Thyroid gland (tissue), 4 donors: ENCODE measurements around the gene CDHR5. TPM values are rescaled to one million over a fixed set of nuclear protein-coding genes. Genes with fewer than 3 reads are reported as not detected.

ENCODE experiments used
- DNase-seq, 2 donors: peaks; one replicate each; pipeline ENCODE4 v3.0.0-alpha.2; 2019
- H3K27ac ChIP-seq, 3 donors: fragments of 200-600 bp; sonication (generic); 1 replicate in 2 of 3; 2 replicates in 1 of 3; pipeline ENCODE4 v1.5.1; 2016 to 2019; ENCODE audit warnings: mild to moderate bottlenecking in 1 of 3, moderate library complexity in 1 of 3
- H3K27me3 ChIP-seq: fragments of 200-600 bp; sonication (generic); one replicate; pipeline ENCODE4 v1.5.1; 2019
- H3K36me3 ChIP-seq, 2 donors: fragments of 200-600 bp; sonication (generic); one replicate each; pipeline ENCODE4 v1.5.1; 2016 to 2019
- H3K4me1 ChIP-seq, 2 donors: fragments of 200-600 bp; sonication (generic); one replicate each; pipeline ENCODE4 v1.5.1; 2017 to 2019
- H3K4me3 ChIP-seq, 3 donors: fragments of 200-600 bp; sonication (generic); replicated peaks in 1 of 3; 1 replicate in 2 of 3; 2 replicates in 1 of 3; pipeline ENCODE4 v1.5.1; 2016; ENCODE audit warnings: mild to moderate bottlenecking in 1 of 3
- H3K9me3 ChIP-seq: fragments of 200-600 bp; sonication (generic); one replicate; pipeline ENCODE4 v1.5.1; 2017
- CTCF ChIP-seq, 6 experiments: fragments of 200-600 bp in 3 of 6; fragments of 450-650 bp in 3 of 6; sonication (generic) in 3 of 6; IDR thresholded peaks; one replicate each; pipeline ENCODE4 v1.5.1; 2016 to 2019; ENCODE audit warnings: antibody characterized with exemption in 6 of 6, mild to moderate bottlenecking in 2 of 6, inconsistent platforms in 1 of 6, moderate library complexity in 1 of 6
- POLR2A ChIP-seq, 2 donors: fragments of 450-650 bp; IDR thresholded peaks; one replicate each; pipeline ENCODE4 v1.6.1; 2017; ENCODE audit warnings: antibody characterized with exemption in 2 of 2, mild to moderate bottlenecking in 2 of 2, moderate library complexity in 1 of 2
- WGBS, 2 donors: methylation state at CpG; one replicate each; pipeline ENCODE4 v1.1.5; 2017; 5-methylcytosine and 5-hydroxymethylcytosine counted together
- intact Hi-C: fragments of 100-400 bp; cut with DNase I; formaldehyde crosslinking; loops from one replicate; pipeline ENCODE4 v1.15.1; 2023
- total RNA-seq, 4 donors: library from RNA; depleted of rRNA; stranded (reverse); fragments of >200 nt; gene quantifications; one replicate each; pipeline ENCODE4 v1.2.3, GENCODE V29; 2016

Gene CDHR5
- total RNA-seq, 4 donors from 2014 or later, result not detected

- WGBS, 2 donors, result 0 to 9% methylated on average over 2 to 7 of the region's 80 CpGs
- intact Hi-C loops, result no loop called here
- Histone ChIP-seq H3K4me3 (no peak overlapping the region), H3K9me3 (no peaks in the 10 kb centered on the region), H3K27ac (no peak overlapping the region), H3K4me1 (peaks cover 0 to 44% of the 10 kb centered on the region in 2 donors), H3K27me3 (no peaks in the 10 kb centered on the region), H3K36me3 (peaks cover 7 to 8% of the 10 kb centered on the region in 2 donors)
- TF ChIP-seq POLR2A (IDR thresholded peaks at IDR 0.05) (no peak), CTCF (IDR thresholded peaks at IDR 0.05) (no peak)
- DNase-seq, result peak in 1 of 2 donors; percentile 24
Observed at GRCh38 chr11:639332-639955, 14.7 kb upstream of the CDHR5 start.

GRCh38 chr11:638631-639331, 14.0 kb upstream of the CDHR5 start:
- 38 to 43% methylated on average over 26 to 27 of the region's 28 CpGs for WGBS, 2 donors
- Histone ChIP-seq H3K4me1 (peaks cover 0 to 44% of the 10 kb centered on the region in 2 donors), H3K27ac (no peak overlapping the region), H3K36me3 (peaks cover under 1 to 1% of the 10 kb centered on the region in 2 donors), H3K27me3 (no peaks in the 10 kb centered on the region), H3K9me3 (no peaks in the 10 kb centered on the region), H3K4me3 (no peak overlapping the region)
- TF ChIP-seq CTCF (IDR thresholded peaks at IDR 0.05) (no peak), POLR2A (IDR thresholded peaks at IDR 0.05) (peak in 1 of 2 donors; percentile 4)
- intact Hi-C loops, result no loop called here
- peak; percentile 62 to 65 for DNase-seq

GRCh38 chr11:637593-638521, 13.1 kb upstream of the CDHR5 start:
- no peak for DNase-seq
- H3K27ac ChIP-seq, result no peak overlapping the region
- intact Hi-C loops, result no loop called here
- H3K4me1 ChIP-seq, result peaks cover 0 to 44% of the 10 kb centered on the region in 2 donors
- H3K9me3 ChIP-seq, result no peaks in the 10 kb centered on the region
- TF ChIP-seq POLR2A (IDR thresholded peaks at IDR 0.05) (no peak), CTCF (IDR thresholded peaks at IDR 0.05) (no peak)
- H3K36me3 ChIP-seq, result no peaks in the 10 kb centered on the region
- no peaks in the 10 kb centered on the region for H3K27me3 ChIP-seq
- no peak overlapping the region for H3K4me3 ChIP-seq
- WGBS, 2 donors, result 37 to 40% methylated on average over 40 to 44 of the region's 55 CpGs

- Histone ChIP-seq H3K9me3 (no peaks in the 10 kb centered on the region), H3K36me3 (no peaks in the 10 kb centered on the region), H3K27me3 (no peaks in the 10 kb centered on the region), H3K4me1 (peaks cover 0 to 44% of the 10 kb centered on the region in 2 donors), H3K4me3 (no peak overlapping the region), H3K27ac (no peak overlapping the region)
- no CpG with 5 or more reads among the region's 34 CpGs for WGBS, 2 donors
- intact Hi-C loops, result no loop called here
- TF ChIP-seq CTCF (IDR thresholded peaks at IDR 0.05), result no peak
- no peak for TF ChIP-seq POLR2A (IDR thresholded peaks at IDR 0.05)
- no peak for DNase-seq
Observed at GRCh38 chr11:637333-637592, 12.5 kb upstream of the CDHR5 start.
